T47D (cell line): ENCODE results near the gene KNSTRN.

Source experiments
- DNase-seq, 2 experiments: peaks; one replicate each; pipeline versions ENCODE4 v3.0.0 to v3.0.0-alpha.2; 2011 to 2012; ENCODE audit warnings: low read depth in 1 of 2, low spot score in 1 of 2
- JUND ChIP-seq: IDR thresholded peaks from 2 replicates; pipeline ENCODE4 v1.6.1; 2012; ENCODE audit warnings: low read depth
- in situ Hi-C: cut with HindIII; loops from 2 replicates; pipeline ENCODE4 v1.10.0; 2016; ENCODE audit warnings: low sequenced_read_pairs, low pct_unique_long_range_greater_than_20kb

Gene KNSTRN

DNA sequence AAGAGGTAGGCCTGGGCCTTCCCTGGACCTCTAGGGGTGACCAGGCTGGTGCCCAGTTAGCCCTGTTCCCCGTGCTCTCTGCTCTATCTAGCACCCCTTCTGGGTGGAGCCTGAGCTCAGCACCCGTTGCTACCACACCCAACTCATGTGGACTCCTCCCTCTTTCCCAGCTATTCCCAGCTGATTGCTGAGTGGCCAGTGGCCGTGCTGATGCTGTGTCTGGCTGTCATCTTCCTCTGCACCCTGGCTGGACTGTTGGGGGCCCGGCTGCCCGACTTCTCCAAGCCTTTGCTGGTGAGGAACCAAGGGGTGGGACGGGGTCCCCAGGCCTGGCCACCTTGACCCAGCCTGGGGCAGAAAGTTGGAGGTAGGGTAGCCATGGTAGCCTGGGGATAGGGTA, 18.3 kb upstream of the KNSTRN start:
- in situ Hi-C loops = no loop called here
- no peak for DNase-seq
- no peak for TF ChIP-seq JUND

DNA sequence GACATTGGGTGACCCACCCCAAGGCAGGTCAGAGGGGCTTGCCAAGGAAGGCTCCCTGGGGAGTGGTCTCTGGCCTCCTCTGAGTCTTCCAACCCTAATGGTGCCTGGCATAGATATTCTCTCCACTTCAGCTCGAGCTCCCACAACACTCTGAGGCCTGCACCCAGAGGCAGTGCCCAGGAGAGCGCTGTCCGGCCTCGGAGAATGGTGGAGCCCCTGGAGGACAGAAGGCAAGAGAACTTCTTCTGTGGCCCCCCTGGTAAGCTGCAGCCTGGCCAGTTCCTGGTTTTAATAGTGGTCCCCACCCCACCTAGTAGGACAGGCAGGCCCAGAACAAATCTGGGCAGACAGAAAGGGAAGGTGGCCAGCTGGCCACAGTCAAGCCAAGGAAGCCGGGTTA, 17.5 kb upstream of the KNSTRN start:
- in situ Hi-C loops = no loop called here
- no peak for DNase-seq
- no peak for TF ChIP-seq JUND

DNA sequence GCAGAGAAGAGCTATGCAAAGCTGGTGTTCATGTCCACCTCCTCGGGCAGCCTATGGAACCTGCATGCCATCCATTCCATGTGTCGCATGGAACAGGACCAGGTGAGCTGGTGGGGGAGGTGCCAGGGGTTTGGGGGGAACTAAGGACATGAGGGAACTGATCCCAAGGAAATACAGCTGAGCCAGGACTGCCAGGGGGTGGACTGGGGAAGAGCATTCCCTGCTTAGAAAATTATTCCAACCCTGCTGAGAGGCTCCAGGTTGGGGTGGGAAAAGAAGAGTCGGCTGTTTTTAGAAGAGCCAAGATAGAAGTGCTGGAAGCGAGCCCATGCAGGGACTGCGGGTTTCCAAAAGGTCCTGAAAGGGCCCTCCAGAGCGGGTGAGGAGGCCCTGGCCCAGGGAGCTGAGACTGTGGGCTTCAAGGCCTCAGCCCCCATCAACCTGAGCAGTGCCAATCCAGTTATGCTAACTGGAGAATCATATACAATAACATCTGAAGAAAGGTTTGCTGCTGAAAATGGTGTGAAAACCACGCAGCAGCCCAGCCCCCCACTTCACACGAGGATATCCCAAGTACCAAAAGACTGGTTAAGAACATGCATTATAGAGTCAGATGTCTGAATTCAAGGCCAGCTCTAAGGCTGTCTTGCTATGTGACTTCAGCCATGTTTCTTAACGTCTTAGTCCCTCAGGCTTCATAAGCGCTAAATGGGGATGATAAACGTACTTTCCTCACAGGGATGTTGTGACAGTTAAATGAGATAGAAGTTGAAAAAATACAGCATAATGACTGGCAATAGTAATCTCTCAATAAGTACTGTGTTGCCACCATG, 16.7 kb upstream of the KNSTRN start:
- no peak for TF ChIP-seq JUND
- DNase-seq = no peak
- in situ Hi-C loops = no loop called here

DNA sequence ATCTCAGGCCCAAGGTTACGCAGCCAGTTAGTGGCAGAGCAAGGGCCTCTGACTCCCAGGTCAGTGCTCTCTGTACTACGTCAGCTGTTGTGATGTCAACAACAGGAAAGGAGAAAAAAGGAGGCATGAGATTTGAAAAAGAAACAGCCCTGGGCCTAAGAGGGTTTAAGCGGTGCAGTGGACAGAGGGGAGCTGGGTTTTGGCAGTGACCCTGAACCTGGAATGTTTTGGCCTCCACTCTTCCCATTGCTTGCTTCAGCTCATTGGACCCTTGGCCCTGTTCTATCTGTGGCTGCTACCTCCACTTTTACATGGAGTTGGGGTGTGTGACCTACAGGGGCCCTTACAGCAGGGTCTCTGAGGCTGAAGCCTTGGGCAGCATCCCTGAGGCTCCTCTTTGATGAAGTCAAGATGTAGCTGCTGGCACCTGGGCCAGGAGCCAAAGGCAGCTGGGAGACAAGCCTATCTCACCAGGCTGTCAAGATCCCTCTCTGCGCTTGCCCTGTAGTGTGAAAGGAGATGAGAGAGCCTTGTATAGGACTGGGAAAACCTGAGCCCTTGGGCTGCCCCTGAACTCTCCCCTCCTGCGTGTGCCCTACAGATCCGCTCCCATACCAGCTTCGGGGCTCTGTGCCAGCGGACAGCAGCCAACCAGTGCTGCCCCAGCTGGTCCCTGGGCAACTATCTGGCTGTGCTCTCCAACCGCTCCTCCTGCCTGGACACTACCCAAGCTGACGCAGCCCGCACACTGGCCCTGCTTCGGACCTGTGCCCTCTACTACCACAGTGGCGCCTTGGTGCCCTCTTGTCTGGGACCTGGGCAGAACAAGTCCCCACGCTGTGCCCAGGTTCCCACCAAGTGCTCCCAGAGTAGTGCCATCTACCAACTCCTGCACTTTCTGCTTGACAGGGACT, 15.8 kb upstream of the KNSTRN start:
- TF ChIP-seq JUND = no peak
- DNase-seq = no peak
- in situ Hi-C loops = no loop called here

DNA sequence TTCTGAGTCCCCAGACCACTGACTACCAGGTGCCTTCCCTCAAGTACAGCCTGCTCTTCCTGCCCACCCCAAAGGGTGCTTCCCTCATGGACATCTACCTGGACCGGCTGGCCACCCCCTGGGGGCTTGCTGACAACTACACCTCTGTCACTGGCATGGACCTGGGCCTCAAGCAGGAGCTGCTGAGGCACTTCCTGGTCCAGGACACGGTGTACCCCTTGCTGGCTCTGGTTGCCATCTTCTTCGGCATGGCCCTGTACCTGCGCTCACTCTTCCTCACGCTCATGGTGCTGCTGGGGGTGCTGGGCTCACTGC, 15.2 kb upstream of the KNSTRN start:
- no peak for DNase-seq
- TF ChIP-seq JUND = no peak
- in situ Hi-C loops = no loop called here

DNA sequence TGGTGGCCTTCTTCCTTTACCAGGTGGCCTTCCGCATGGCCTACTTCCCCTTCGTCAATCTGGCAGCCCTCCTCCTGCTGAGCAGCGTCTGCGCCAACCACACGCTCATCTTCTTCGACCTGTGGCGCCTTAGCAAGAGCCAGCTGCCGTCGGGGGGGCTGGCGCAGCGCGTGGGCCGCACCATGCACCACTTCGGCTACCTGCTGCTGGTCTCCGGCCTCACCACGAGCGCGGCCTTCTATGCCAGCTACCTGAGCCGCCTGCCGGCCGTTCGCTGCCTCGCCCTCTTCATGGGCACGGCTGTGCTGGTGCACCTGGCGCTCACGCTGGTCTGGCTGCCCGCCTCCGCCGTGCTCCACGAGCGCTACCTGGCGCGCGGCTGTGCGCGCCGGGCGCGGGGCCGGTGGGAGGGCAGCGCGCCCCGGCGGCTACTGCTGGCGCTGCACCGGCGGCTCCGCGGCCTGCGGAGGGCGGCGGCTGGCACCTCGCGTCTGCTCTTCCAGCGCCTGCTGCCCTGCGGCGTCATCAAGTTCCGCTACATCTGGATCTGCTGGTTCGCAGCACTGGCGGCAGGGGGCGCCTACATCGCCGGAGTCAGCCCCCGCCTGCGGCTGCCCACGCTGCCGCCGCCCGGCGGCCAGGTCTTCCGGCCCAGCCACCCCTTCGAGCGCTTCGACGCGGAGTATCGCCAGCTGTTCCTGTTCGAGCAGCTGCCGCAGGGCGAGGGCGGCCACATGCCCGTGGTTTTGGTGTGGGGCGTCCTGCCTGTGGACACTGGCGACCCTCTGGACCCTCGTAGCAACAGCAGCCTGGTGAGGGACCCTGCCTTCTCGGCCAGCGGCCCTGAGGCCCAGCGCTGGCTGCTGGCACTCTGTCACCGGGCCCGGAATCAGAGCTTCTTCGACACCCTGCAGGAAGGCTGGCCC, 14.6 kb upstream of the KNSTRN start:
- no peak for DNase-seq

DNA sequence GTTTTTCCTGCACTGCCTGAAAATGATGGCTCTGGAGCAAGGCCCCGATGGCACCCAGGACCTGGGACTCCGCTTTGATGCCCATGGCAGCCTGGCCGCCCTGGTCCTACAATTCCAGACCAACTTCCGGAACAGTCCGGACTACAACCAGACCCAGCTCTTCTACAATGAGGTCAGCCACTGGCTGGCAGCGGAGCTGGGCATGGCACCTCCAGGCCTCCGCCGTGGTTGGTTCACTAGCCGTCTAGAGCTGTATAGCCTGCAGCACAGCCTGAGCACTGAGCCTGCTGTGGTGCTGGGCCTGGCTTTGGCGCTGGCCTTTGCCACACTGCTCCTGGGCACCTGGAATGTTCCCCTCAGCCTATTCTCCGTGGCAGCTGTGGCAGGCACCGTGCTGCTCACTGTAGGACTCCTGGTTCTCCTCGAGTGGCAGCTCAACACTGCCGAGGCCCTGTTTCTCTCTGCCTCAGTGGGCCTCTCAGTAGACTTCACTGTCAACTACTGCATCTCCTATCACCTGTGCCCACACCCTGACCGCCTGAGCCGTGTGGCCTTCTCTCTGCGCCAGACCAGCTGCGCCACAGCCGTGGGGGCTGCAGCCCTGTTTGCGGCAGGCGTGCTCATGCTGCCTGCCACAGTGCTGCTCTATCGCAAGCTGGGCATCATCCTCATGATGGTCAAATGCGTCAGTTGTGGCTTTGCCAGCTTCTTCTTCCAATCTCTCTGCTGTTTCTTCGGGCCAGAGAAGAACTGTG, 13.6 kb upstream of the KNSTRN start:
- no peak for TF ChIP-seq JUND
- no peak for DNase-seq
- in situ Hi-C loops = no loop called here

More for the DNA sequence above, 14.6 kb upstream of the KNSTRN start:
- no peak for TF ChIP-seq JUND
- in situ Hi-C loops = no loop called here

DNA sequence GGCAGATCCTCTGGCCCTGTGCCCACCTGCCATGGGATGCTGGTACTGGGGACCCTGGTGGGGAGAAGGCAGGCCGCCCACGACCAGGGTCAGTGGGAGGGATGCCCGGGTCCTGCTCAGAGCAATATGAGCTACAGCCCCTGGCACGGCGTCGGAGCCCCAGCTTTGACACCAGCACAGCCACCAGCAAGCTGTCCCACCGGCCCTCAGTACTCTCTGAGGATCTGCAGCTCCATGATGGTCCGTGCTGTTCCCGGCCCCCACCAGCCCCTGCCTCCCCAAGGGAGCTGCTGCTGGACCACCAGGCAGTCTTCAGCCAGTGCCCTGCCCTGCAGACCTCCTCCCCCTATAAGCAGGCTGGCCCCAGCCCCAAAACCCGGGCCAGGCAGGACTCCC, 13.0 kb upstream of the KNSTRN start:
- no peak for TF ChIP-seq JUND
- no peak for DNase-seq
- in situ Hi-C loops = no loop called here

DNA sequence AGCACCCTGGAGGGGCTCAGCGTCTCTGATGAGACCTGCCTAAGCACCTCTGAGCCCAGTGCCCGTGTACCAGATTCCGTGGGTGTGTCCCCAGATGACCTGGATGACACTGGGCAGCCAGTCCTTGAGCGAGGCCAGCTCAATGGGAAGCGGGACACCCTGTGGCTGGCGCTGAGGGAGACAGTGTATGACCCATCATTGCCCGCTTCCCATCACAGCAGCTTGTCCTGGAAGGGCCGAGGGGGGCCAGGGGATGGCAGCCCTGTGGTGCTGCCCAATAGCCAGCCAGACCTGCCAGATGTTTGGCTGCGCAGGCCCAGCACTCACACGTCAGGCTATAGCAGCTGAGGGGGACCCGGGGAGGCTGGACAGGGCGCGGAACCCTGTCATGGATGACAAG, 12.6 kb upstream of the KNSTRN start:
- no peak for TF ChIP-seq JUND
- no peak for DNase-seq
- in situ Hi-C loops = no loop called here

DNA sequence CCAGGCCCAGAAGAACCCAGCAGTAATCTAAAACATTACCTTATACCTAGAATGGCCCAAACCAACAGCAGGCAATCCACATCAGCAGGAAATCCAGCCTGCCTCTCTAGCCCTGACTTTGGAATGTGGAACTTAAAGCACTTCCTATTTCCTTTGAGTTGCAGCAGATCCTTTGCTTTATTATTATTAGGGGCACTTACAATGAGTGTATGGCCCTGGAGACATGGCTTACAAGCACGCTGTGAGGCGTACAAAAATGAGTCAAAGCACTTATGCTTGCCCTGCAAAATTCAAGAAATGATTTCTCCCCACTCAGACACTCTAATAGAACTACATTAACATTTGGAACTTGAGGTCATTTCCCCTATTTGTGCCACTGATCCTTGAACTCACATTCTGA, 9.5 kb upstream of the KNSTRN start:
- in situ Hi-C loops = no loop called here
- no peak for TF ChIP-seq JUND
- no peak for DNase-seq

DNA sequence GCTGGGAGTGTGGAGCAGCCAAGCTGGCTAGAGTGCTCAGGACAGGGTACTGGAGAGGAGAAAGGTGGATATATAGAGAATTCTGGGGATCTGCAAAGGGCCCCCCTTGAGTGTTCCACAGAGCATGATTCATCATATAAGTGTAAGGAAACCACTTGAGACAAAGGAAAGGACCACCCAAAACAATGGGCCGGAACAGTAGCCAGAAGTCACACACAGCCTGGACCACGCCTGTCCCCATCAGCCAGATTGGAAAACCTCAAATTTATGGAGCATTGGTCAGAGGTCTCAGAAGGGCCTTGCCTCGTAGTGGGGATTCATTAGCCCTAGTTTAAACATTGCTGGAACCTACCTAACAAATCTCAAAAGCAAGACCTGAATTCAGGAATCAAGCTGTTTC, 4.9 kb upstream of the KNSTRN start:
- DNase-seq = no peak
- in situ Hi-C loops = no loop called here
- no peak for TF ChIP-seq JUND

DNA sequence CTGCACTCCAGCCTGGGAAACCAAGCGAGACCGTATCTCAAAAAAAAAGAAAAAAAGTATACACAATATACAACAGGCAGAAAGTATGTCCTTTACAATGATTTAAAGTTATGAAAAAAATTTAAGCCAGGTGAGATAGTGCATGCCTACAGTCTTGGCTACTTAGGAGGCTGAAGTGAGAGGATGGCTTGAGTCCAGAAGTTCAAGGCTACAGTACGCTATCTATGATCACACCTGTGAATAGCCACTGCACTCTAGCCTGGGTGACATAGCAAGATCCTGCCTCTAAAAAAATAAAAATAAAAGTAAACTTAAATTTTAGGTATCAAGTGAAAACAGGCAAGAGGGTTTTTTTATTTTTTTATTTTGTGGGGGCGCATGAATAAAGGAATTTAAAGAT, 3.1 kb upstream of the KNSTRN start:
- no peak for TF ChIP-seq JUND
- in situ Hi-C loops = no loop called here
- DNase-seq = no peak
